ENCODE results near the gene MCM9.

Gene MCM9

DNA sequence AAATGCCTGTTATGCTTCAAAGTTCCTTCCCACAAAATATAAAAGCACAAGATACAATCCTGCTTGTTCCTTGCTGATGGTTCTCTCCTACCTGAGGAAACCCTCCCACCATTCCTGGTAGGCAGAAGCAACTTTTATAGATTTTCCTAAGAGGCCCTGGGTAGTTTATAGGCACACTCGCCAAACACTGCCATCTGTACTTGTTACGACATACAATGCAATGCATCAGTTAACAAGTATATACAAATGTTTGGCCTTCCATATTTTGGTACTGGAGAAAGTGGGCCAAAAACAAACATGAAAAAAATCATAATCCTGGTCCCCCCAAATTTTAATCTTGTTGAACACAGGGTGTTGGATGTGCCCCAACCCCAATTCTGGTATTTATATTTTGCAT is 16.6 kb downstream of the MCM9 start:
- no CpG with 5 or more reads among the region's 2 CpGs for WGBS (ENCODE audit: insufficient coverage)
- H3K4me1 ChIP-seq (ENCODE audit: control extremely low read depth in 1 of 4, control insufficient read depth in 4 of 4, insufficient read depth in 4 of 4, low read length in 3 of 4), result no peaks in the 10 kb centered on the region
- no peak overlapping the region for H3K4me3 ChIP-seq (ENCODE audit: control insufficient read depth in 1 of 7, extremely low read depth in 1 of 7, insufficient read depth in 4 of 7, low read depth in 2 of 7, low read length in 6 of 7)
- H3K27ac ChIP-seq (ENCODE audit: insufficient read depth in 1 of 2, low read depth in 1 of 2, low read length in 2 of 2, poor library complexity in 1 of 2, severe bottlenecking in 2 of 2), result no peak overlapping the region
- ChIA-PET CTCF (interaction anchor here (1.2 kb wide), 1 partner anchor 14 kb away, joined by 3 read pairs; no protein-coding TSS in a partner anchor), POLR2A (no interaction called here)
- peaks cover 24 to 84% (median 57%) of the 10 kb centered on the region in 4 experiments for H3K36me3 ChIP-seq (ENCODE audit: control insufficient read depth in 4 of 4, insufficient read depth in 4 of 4, low read length in 3 of 4)
- no peaks in the 10 kb centered on the region for H3K9me3 ChIP-seq (ENCODE audit: control extremely low read depth in 1 of 5, control insufficient read depth in 4 of 5, insufficient read depth in 2 of 5, low read depth in 1 of 5, low read length in 4 of 5)
- no peak for DNase-seq
- H3K27me3 ChIP-seq (replicated peaks in 2 of 5; ENCODE audit: control insufficient read depth in 4 of 5, insufficient read depth in 5 of 5, low read length in 4 of 5), result no peaks in the 10 kb centered on the region

DNA sequence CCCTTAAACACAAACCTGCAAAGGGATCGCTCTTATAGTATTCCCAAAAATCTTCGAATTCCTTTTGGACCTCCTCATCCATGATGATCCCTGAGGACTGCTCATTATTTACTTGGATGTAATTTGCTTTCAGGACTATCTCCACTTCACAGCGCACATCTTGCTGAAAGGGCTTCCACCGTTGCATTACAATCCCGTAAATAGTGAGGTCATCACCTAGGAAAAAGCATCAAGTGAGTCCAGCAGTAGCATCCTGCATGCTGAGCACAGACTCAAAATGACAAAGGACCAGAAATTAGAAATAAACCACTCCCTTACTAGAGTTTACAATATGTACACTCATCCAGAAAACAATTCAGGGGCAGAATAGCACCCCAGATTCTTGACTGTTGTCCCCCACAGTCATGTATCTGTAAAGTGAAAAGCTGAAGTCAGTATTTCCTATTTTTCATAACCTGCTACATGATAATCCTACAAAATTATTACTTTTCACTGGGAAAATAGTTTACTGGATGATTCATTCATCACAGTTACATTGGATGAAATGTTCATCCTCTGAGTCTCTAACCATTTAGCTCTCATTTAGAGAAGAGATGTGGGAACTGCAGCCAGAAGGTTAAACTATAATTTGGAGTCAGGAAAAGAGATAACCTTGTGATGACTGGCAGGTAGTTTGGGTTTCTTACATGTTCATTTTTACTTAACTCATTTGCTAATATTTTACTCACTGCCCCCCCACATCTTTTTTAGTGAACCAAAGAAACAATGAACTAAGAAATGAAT is 17.2 kb downstream of the MCM9 start:
- ChIA-PET POLR2A (no interaction called here), CTCF (interaction anchor here (1.2 kb wide), 1 partner anchor 13 kb away, joined by 3 read pairs; no protein-coding TSS in a partner anchor)
- H3K27me3 ChIP-seq (replicated peaks in 2 of 5; ENCODE audit: control insufficient read depth in 4 of 5, insufficient read depth in 5 of 5, low read length in 4 of 5), result no peaks in the 10 kb centered on the region
- DNase-seq, result no peak
- H3K4me3 ChIP-seq (ENCODE audit: control insufficient read depth in 1 of 7, extremely low read depth in 1 of 7, insufficient read depth in 4 of 7, low read depth in 2 of 7, low read length in 6 of 7), result no peak overlapping the region
- H3K36me3 ChIP-seq (ENCODE audit: control insufficient read depth in 4 of 4, insufficient read depth in 4 of 4, low read length in 3 of 4), result peaks cover 21 to 80% (median 58%) of the 10 kb centered on the region in 4 experiments
- no peak overlapping the region for H3K27ac ChIP-seq (ENCODE audit: insufficient read depth in 1 of 2, low read depth in 1 of 2, low read length in 2 of 2, poor library complexity in 1 of 2, severe bottlenecking in 2 of 2)
- WGBS (ENCODE audit: insufficient coverage), result 100% methylated on average over 4 of the region's 5 CpGs
- H3K9me3 ChIP-seq (ENCODE audit: control extremely low read depth in 1 of 5, control insufficient read depth in 4 of 5, insufficient read depth in 2 of 5, low read depth in 1 of 5, low read length in 4 of 5), result no peaks in the 10 kb centered on the region
- no peaks in the 10 kb centered on the region for H3K4me1 ChIP-seq (ENCODE audit: control extremely low read depth in 1 of 4, control insufficient read depth in 4 of 4, insufficient read depth in 4 of 4, low read length in 3 of 4)

GRCh38 chr6:118914598-118914997 is 20.4 kb downstream of the MCM9 start:
- Histone ChIP-seq H3K9me3 (ENCODE audit: control extremely low read depth in 1 of 5, control insufficient read depth in 4 of 5, insufficient read depth in 2 of 5, low read depth in 1 of 5, low read length in 4 of 5) (no peaks in the 10 kb centered on the region), H3K27me3 (replicated peaks in 2 of 5; ENCODE audit: control insufficient read depth in 4 of 5, insufficient read depth in 5 of 5, low read length in 4 of 5) (no peaks in the 10 kb centered on the region), H3K27ac (ENCODE audit: insufficient read depth in 1 of 2, low read depth in 1 of 2, low read length in 2 of 2, poor library complexity in 1 of 2, severe bottlenecking in 2 of 2) (no peak overlapping the region), H3K36me3 (ENCODE audit: control insufficient read depth in 4 of 4, insufficient read depth in 4 of 4, low read length in 3 of 4) (peaks cover 19 to 72% (median 55%) of the 10 kb centered on the region in 4 experiments), H3K4me1 (ENCODE audit: control extremely low read depth in 1 of 4, control insufficient read depth in 4 of 4, insufficient read depth in 4 of 4, low read length in 3 of 4) (no peaks in the 10 kb centered on the region), H3K4me3 (ENCODE audit: control insufficient read depth in 1 of 7, extremely low read depth in 1 of 7, insufficient read depth in 4 of 7, low read depth in 2 of 7, low read length in 6 of 7) (no peak overlapping the region)
- POLR2A ChIA-PET, result no interaction called here
- CTCF ChIA-PET, result interaction anchor here (1.0 kb wide), 1 partner anchor 9 kb away, joined by 3 read pairs; no protein-coding TSS in a partner anchor
- DNase-seq, result no peak

DNA sequence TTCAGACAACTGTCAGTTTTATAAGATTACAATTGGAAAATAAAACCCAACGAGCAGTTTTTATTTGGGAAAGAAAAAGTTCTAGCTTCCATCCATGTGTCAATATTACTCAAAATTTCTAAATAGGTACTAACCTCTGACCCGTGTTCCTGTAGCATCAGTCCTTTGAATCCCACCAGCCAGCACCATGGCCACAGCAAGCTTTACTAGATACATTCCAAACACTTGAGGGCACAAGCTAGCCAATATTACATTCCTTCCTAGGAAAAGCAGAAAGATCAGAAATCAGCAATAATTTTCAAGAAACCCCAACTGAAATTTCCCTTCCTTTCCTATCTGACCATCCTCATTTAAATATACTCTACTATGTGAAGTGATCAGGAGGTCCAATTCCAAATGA is 21.8 kb downstream of the MCM9 start:
- no peaks in the 10 kb centered on the region for H3K27me3 ChIP-seq (replicated peaks in 2 of 5; ENCODE audit: control insufficient read depth in 4 of 5, insufficient read depth in 5 of 5, low read length in 4 of 5)
- no peak for DNase-seq
- CTCF ChIA-PET, result interaction anchor here (1.1 to 1.3 kb wide), 2 partner anchors 11 to 16 kb away, joined by 3 to 5 read pairs; no protein-coding TSS in a partner anchor
- no peak overlapping the region for H3K4me3 ChIP-seq (ENCODE audit: control insufficient read depth in 1 of 7, extremely low read depth in 1 of 7, insufficient read depth in 4 of 7, low read depth in 2 of 7, low read length in 6 of 7)
- 100% methylated on average over 1 of the region's 2 CpGs for WGBS (ENCODE audit: insufficient coverage)
- no peaks in the 10 kb centered on the region for H3K4me1 ChIP-seq (ENCODE audit: control extremely low read depth in 1 of 4, control insufficient read depth in 4 of 4, insufficient read depth in 4 of 4, low read length in 3 of 4)
- peaks cover 26 to 75% (median 56%) of the 10 kb centered on the region in 4 experiments for H3K36me3 ChIP-seq (ENCODE audit: control insufficient read depth in 4 of 4, insufficient read depth in 4 of 4, low read length in 3 of 4)
- no peak overlapping the region for H3K27ac ChIP-seq (ENCODE audit: insufficient read depth in 1 of 2, low read depth in 1 of 2, low read length in 2 of 2, poor library complexity in 1 of 2, severe bottlenecking in 2 of 2)
- POLR2A ChIA-PET, result no interaction called here
- H3K9me3 ChIP-seq (ENCODE audit: control extremely low read depth in 1 of 5, control insufficient read depth in 4 of 5, insufficient read depth in 2 of 5, low read depth in 1 of 5, low read length in 4 of 5), result no peaks in the 10 kb centered on the region

DNA sequence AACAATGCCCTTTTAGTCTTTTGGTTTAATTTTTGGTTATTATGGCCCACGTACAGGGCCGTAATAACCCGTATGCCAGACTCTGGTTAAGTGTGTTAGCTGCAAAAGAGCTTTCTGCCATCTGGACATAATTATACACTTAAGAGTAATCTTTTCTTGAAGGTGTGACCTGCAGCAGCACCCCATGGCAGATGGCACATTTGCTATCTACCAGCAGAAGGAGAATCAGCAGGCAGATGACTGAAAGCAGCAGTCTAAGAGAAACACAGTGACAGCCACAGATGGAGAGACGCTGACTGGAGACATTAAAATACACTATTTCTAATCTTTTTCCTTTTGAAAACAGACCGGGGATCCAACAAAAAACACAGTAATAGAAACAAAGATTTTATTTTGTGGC is 22.3 kb downstream of the MCM9 start:
- Histone ChIP-seq H3K4me3 (ENCODE audit: control insufficient read depth in 1 of 7, extremely low read depth in 1 of 7, insufficient read depth in 4 of 7, low read depth in 2 of 7, low read length in 6 of 7) (no peak overlapping the region), H3K27ac (ENCODE audit: insufficient read depth in 1 of 2, low read depth in 1 of 2, low read length in 2 of 2, poor library complexity in 1 of 2, severe bottlenecking in 2 of 2) (no peak overlapping the region), H3K36me3 (ENCODE audit: control insufficient read depth in 4 of 4, insufficient read depth in 4 of 4, low read length in 3 of 4) (peaks cover 28 to 76% (median 55%) of the 10 kb centered on the region in 4 experiments), H3K27me3 (replicated peaks in 2 of 5; ENCODE audit: control insufficient read depth in 4 of 5, insufficient read depth in 5 of 5, low read length in 4 of 5) (no peaks in the 10 kb centered on the region), H3K4me1 (ENCODE audit: control extremely low read depth in 1 of 4, control insufficient read depth in 4 of 4, insufficient read depth in 4 of 4, low read length in 3 of 4) (no peaks in the 10 kb centered on the region), H3K9me3 (ENCODE audit: control extremely low read depth in 1 of 5, control insufficient read depth in 4 of 5, insufficient read depth in 2 of 5, low read depth in 1 of 5, low read length in 4 of 5) (no peaks in the 10 kb centered on the region)
- DNase-seq, result no peak
- POLR2A ChIA-PET, result no interaction called here
- CTCF ChIA-PET, result interaction anchor here (1.3 kb wide), 1 partner anchor 16 kb away, joined by 5 read pairs; no protein-coding TSS in a partner anchor
- 100% methylated on average over 1 of the region's 5 CpGs for WGBS (ENCODE audit: insufficient coverage)

DNA sequence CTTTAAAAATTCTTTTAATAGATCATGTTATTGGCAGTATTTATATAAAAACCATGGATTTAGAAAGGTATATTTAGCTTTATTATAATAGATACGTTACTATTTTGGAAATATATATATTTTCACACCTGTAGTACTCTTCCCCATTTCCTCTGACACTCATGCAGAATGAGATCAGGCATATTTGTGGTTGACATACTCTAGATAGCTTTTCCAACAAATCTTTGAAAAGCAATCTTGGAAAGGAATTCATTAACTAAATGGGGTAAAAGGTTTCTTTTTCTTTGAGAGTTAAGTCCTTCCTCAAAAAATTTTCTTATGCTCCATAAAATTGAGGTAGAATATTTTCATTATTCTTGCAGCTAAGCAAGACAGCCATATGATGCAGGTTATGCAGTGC is 26.5 kb downstream of the MCM9 start:
- DNase-seq, result no peak
- Histone ChIP-seq H3K27me3 (replicated peaks in 2 of 5; ENCODE audit: control insufficient read depth in 4 of 5, insufficient read depth in 5 of 5, low read length in 4 of 5) (no peaks in the 10 kb centered on the region), H3K4me3 (ENCODE audit: control insufficient read depth in 1 of 7, extremely low read depth in 1 of 7, insufficient read depth in 4 of 7, low read depth in 2 of 7, low read length in 6 of 7) (no peak overlapping the region), H3K36me3 (ENCODE audit: control insufficient read depth in 4 of 4, insufficient read depth in 4 of 4, low read length in 3 of 4) (peaks cover 35 to 74% (median 56%) of the 10 kb centered on the region in 4 experiments), H3K9me3 (ENCODE audit: control extremely low read depth in 1 of 5, control insufficient read depth in 4 of 5, insufficient read depth in 2 of 5, low read depth in 1 of 5, low read length in 4 of 5) (no peaks in the 10 kb centered on the region), H3K4me1 (ENCODE audit: control extremely low read depth in 1 of 4, control insufficient read depth in 4 of 4, insufficient read depth in 4 of 4, low read length in 3 of 4) (no peaks in the 10 kb centered on the region), H3K27ac (ENCODE audit: insufficient read depth in 1 of 2, low read depth in 1 of 2, low read length in 2 of 2, poor library complexity in 1 of 2, severe bottlenecking in 2 of 2) (no peak overlapping the region)
- CTCF ChIA-PET, result interaction anchor here (1.6 kb wide), 1 partner anchor 12 kb away, joined by 9 read pairs; no protein-coding TSS in a partner anchor
- POLR2A ChIA-PET, result no interaction called here
- no CpG with 5 or more reads among the region's 1 CpG for WGBS (ENCODE audit: insufficient coverage)

DNA sequence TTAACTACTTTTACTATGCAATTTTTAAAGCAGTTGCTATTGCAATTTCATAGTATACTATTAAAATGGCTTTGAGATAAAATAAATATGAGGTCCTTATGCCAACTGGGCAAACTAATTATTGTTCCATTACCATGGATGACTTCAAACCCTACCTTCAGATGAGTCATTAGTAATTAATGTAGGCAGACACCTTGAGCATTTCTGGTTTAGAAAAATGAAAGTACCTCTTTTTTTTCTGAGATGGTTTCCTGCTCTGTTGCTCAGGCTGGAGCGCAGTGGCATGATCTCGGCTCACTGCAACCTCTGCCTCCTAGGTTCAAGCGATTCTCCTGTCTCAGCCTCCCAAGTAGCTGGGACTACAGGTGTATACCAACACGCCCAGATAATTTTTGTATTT is 29.1 kb downstream of the MCM9 start:
- H3K36me3 ChIP-seq (ENCODE audit: control insufficient read depth in 4 of 4, insufficient read depth in 4 of 4, low read length in 3 of 4), result peaks cover 31 to 67% (median 56%) of the 10 kb centered on the region in 4 experiments
- WGBS (ENCODE audit: insufficient coverage), result 100% methylated on average over 4 of the region's 4 CpGs
- H3K27me3 ChIP-seq (replicated peaks in 2 of 5; ENCODE audit: control insufficient read depth in 4 of 5, insufficient read depth in 5 of 5, low read length in 4 of 5), result no peaks in the 10 kb centered on the region
- H3K9me3 ChIP-seq (ENCODE audit: control extremely low read depth in 1 of 5, control insufficient read depth in 4 of 5, insufficient read depth in 2 of 5, low read depth in 1 of 5, low read length in 4 of 5), result no peaks in the 10 kb centered on the region
- H3K4me1 ChIP-seq (ENCODE audit: control extremely low read depth in 1 of 4, control insufficient read depth in 4 of 4, insufficient read depth in 4 of 4, low read length in 3 of 4), result no peaks in the 10 kb centered on the region
- H3K27ac ChIP-seq (ENCODE audit: insufficient read depth in 1 of 2, low read depth in 1 of 2, low read length in 2 of 2, poor library complexity in 1 of 2, severe bottlenecking in 2 of 2), result no peak overlapping the region
- ChIA-PET POLR2A (no interaction called here), CTCF (interaction anchor here (3.1 kb wide), 1 partner anchor 10 kb away, joined by 13 read pairs; no protein-coding TSS in a partner anchor)
- DNase-seq, result no peak
- H3K4me3 ChIP-seq (ENCODE audit: control insufficient read depth in 1 of 7, extremely low read depth in 1 of 7, insufficient read depth in 4 of 7, low read depth in 2 of 7, low read length in 6 of 7), result no peak overlapping the region
